IPS-18a (cell line): Measurements from ENCODE around the gene SLC25A30.
"Not testable (repeated sequence)": the region's sequence is repeated elsewhere in the genome, so short reads cannot be mapped to it uniquely, and the experiment has no call there.

Source experiments
- H3K27ac ChIP-seq: one replicate; pipeline ENCODE4 v1.5.1; 2013; ENCODE audit warnings: low read length
- H3K27me3 ChIP-seq: one replicate; pipeline ENCODE4 v1.6.1; 2013; ENCODE audit warnings: mild to moderate bottlenecking, low read length; ENCODE audit not compliant: control insufficient read depth, insufficient read depth
- H3K36me3 ChIP-seq: one replicate; pipeline ENCODE4 v1.6.1; 2013; ENCODE audit warnings: low read depth, low read length; ENCODE audit not compliant: control insufficient read depth
- H3K4me1 ChIP-seq: one replicate; pipeline ENCODE4 v1.6.1; 2013; ENCODE audit warnings: low read depth, low read length; ENCODE audit not compliant: control insufficient read depth
- H3K4me3 ChIP-seq: one replicate; pipeline ENCODE4 v1.5.1; 2013; ENCODE audit warnings: low read length
- H3K9ac ChIP-seq: one replicate; pipeline ENCODE4 v1.6.1; 2013; ENCODE audit warnings: mild to moderate bottlenecking, low read length, moderate library complexity
- H3K9me3 ChIP-seq: one replicate; pipeline ENCODE4 v1.6.1; 2013; ENCODE audit warnings: low read depth, low read length; ENCODE audit not compliant: control insufficient read depth

Gene SLC25A30

GRCh38 chr13:45356966-45357672 is 61.1 kb downstream of the SLC25A30 start:
- Histone ChIP-seq H3K36me3 (peaks cover 3% of the 10 kb centered on the region), H3K27ac (no peak overlapping the region), H3K27me3 (no peaks in the 10 kb centered on the region), H3K9ac (no peak overlapping the region), H3K4me1 (no peaks in the 10 kb centered on the region), H3K4me3 (no peak overlapping the region), H3K9me3 (no peaks in the 10 kb centered on the region)

GRCh38 chr13:45353895-45354294 is 64.3 kb downstream of the SLC25A30 start:
- Histone ChIP-seq H3K9me3 (no peaks in the 10 kb centered on the region), H3K27ac (no peak overlapping the region), H3K9ac (no peak overlapping the region), H3K4me3 (no peak overlapping the region), H3K4me1 (no peaks in the 10 kb centered on the region), H3K36me3 (peaks cover 11% of the 10 kb centered on the region), H3K27me3 (no peaks in the 10 kb centered on the region)

DNA sequence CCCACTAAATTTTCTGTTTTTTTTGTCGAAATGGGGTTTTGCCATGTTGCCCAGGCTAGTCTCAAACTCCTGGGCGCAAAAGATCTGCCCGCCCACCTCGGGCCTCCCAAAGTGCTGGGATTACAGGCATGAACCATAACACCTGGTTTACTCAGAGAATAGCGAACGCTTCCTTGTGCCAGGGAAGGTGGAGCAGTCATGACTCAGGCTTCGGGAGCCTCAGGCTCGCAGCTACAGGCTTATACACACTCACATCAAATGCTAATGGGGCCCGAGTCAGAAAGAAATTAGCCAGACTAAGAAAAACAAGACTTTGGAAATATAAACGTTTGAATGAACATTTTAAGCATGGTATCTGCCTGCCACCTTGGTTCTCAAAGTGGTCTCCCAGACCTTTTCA is 66.1 kb downstream of the SLC25A30 start:
- Histone ChIP-seq H3K4me3 (no peak overlapping the region), H3K36me3 (peaks cover 13% of the 10 kb centered on the region), H3K27ac (no peak overlapping the region), H3K9ac (no peak overlapping the region), H3K27me3 (no peaks in the 10 kb centered on the region), H3K9me3 (no peaks in the 10 kb centered on the region), H3K4me1 (no peaks in the 10 kb centered on the region)

- no peak overlapping the region for H3K9ac ChIP-seq
- no peak overlapping the region for H3K4me3 ChIP-seq
- no peaks in the 10 kb centered on the region for H3K27me3 ChIP-seq
- no peak overlapping the region for H3K27ac ChIP-seq
- no peaks in the 10 kb centered on the region for H3K4me1 ChIP-seq
- no peaks in the 10 kb centered on the region for H3K9me3 ChIP-seq
- peaks cover 13% of the 10 kb centered on the region for H3K36me3 ChIP-seq
Measured at GRCh38 chr13:45350152-45350551, 68.0 kb downstream of the SLC25A30 start.

DNA sequence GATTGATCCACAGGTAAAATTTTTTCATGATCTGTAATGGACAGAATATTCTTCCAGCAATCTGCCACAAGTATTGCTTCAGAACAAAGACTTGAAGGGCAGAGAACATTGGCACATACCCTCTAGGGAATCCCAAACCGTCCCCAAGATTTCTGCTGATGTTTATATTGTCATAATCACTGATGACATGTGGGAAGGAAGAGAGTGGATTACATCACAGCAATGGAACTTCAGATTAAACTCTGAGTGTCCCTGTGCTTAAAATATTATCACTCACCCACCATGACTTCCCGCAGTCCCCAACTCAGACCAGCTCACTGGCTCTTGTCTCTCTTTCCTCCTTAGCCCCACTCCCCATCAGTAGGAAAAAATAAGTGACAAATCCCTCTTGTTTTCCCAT is 68.7 kb downstream of the SLC25A30 start:
- Histone ChIP-seq H3K9me3 (no peaks in the 10 kb centered on the region), H3K9ac (no peak overlapping the region), H3K27me3 (no peaks in the 10 kb centered on the region), H3K27ac (no peak overlapping the region), H3K4me1 (no peaks in the 10 kb centered on the region), H3K36me3 (peaks cover 13% of the 10 kb centered on the region), H3K4me3 (no peak overlapping the region)

DNA sequence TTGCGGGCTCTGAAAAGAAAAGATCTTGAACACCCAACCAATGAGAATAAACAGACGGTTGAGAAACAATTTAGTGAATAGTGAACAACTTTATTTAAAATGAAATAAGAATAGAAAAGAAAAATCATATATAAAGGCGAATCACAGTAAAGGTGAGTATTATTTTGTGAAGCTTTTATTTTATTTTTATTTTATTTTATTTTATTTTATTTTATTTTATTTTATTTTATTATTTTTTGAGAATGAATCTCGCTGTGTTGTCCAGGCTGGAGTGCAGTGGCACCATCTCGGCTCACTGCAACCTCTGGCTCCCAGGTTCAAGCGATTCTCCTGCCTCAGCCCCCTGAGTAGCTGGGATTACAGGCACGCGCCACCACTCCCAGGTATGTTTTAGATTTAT is 74.1 kb downstream of the SLC25A30 start:
- H3K27ac ChIP-seq, H3K27me3 ChIP-seq, H3K9me3 ChIP-seq, H3K4me3 ChIP-seq, H3K9ac ChIP-seq, H3K4me1 ChIP-seq: not testable (repeated sequence)
- H3K36me3 ChIP-seq, result peaks cover 17% of the 10 kb centered on the region
